Measurements from ENCODE around the gene CCDC141.

Gene CCDC141

DNA sequence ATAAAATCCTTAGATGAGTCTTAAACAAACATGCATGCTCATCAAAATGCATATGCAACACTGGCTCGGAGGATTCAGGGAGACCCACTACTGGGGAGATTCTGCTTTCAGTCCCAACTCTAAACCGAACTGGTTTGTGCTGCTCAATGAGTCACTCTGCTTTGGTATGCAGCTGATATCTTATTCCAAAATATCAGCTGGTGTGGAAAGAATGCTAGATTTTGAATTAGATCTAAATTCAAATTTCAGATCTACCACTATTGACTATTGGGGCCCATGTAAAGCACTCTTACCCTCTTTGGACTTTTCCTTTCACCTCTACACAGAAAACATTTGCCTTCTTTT is 203.5 kb downstream of the CCDC141 start:
- Histone ChIP-seq H3K27me3 (ENCODE audit: insufficient read depth, poor library complexity, severe bottlenecking) (no peaks in the 10 kb centered on the region), H3K27ac (replicated peaks) (no peak overlapping the region), H3K4me3 (replicated peaks; ENCODE audit: insufficient read depth, low read length) (no peak overlapping the region)
- TF ChIP-seq SPI1 (IDR thresholded peaks at IDR 0.05; ENCODE audit: borderline replicate concordance, low read depth) (no peak), GABPA (IDR thresholded peaks at IDR 0.05; ENCODE audit: low read depth) (no peak), POLR2AphosphoS5 (IDR thresholded peaks at IDR 0.05; ENCODE audit: low read depth) (no peak)
- TF ChIP-seq, protein P1, sequence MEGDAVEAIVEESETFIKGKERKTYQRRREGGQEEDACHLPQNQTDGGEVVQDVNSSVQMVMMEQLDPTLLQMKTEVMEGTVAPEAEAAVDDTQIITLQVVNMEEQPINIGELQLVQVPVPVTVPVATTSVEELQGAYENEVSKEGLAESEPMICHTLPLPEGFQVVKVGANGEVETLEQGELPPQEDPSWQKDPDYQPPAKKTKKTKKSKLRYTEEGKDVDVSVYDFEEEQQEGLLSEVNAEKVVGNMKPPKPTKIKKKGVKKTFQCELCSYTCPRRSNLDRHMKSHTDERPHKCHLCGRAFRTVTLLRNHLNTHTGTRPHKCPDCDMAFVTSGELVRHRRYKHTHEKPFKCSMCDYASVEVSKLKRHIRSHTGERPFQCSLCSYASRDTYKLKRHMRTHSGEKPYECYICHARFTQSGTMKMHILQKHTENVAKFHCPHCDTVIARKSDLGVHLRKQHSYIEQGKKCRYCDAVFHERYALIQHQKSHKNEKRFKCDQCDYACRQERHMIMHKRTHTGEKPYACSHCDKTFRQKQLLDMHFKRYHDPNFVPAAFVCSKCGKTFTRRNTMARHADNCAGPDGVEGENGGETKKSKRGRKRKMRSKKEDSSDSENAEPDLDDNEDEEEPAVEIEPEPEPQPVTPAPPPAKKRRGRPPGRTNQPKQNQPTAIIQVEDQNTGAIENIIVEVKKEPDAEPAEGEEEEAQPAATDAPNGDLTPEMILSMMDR (IDR thresholded peaks at IDR 0.05; ENCODE audit: insufficient read depth, low read length) = no peak
- TF ChIP-seq, protein P2, sequence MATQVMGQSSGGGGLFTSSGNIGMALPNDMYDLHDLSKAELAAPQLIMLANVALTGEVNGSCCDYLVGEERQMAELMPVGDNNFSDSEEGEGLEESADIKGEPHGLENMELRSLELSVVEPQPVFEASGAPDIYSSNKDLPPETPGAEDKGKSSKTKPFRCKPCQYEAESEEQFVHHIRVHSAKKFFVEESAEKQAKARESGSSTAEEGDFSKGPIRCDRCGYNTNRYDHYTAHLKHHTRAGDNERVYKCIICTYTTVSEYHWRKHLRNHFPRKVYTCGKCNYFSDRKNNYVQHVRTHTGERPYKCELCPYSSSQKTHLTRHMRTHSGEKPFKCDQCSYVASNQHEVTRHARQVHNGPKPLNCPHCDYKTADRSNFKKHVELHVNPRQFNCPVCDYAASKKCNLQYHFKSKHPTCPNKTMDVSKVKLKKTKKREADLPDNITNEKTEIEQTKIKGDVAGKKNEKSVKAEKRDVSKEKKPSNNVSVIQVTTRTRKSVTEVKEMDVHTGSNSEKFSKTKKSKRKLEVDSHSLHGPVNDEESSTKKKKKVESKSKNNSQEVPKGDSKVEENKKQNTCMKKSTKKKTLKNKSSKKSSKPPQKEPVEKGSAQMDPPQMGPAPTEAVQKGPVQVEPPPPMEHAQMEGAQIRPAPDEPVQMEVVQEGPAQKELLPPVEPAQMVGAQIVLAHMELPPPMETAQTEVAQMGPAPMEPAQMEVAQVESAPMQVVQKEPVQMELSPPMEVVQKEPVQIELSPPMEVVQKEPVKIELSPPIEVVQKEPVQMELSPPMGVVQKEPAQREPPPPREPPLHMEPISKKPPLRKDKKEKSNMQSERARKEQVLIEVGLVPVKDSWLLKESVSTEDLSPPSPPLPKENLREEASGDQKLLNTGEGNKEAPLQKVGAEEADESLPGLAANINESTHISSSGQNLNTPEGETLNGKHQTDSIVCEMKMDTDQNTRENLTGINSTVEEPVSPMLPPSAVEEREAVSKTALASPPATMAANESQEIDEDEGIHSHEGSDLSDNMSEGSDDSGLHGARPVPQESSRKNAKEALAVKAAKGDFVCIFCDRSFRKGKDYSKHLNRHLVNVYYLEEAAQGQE (IDR thresholded peaks at IDR 0.05; ENCODE audit: insufficient replicate concordance, low read depth) = no peak
- DNase-seq (ENCODE audit: low read depth in 1 of 2, low spot score in 1 of 2) = no peak

DNA sequence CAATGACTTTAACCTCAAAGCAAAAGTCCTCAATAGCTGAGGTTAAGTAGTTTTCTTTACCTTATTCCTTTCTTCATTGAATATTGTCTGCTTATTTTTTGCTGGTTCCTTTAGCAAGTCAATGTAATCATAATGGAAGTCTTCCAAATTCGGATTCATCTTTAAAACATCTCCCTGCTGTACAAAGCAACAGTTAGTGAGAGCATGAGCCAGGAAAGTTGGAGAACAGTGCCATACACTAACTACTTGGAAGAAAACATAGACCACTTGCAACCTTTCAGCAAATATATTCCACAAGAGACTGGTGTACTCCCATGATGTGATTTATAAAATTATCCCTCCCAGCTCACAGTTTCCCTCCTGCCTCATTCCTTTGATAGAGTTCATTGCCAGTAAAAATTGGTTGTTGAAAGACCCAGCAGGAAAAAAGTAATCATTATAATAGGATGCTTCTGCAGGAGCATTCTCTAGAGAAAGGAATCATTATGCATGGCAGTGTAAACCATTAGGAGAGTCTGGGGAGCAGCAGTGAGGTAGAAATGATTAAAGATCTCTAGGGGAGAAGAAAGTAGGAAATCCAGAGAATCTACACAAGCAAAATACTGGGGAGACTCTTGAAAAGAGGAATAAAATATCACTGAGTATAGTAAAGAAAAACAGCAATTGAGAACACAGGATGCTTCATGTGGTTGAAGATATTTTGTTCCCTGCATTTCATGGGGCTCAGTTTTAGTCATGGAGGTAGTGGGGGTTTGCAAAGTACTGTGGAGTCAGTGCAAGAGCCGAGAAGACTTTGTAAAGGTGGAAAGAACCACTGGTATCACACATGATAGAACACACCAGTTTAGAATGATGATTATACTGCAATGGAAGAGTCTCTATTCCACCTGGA is 204.1 kb downstream of the CCDC141 start:
- Histone ChIP-seq H3K27me3 (ENCODE audit: insufficient read depth, poor library complexity, severe bottlenecking) (no peaks in the 10 kb centered on the region), H3K27ac (replicated peaks) (no peak overlapping the region), H3K4me3 (replicated peaks; ENCODE audit: insufficient read depth, low read length) (no peak overlapping the region)
- TF ChIP-seq, protein P2 (IDR thresholded peaks at IDR 0.05; ENCODE audit: insufficient replicate concordance, low read depth) = no peak
- no peak for TF ChIP-seq POLR2AphosphoS5 (IDR thresholded peaks at IDR 0.05; ENCODE audit: low read depth)
- TF ChIP-seq, protein P1 (IDR thresholded peaks at IDR 0.05; ENCODE audit: insufficient read depth, low read length) = no peak
- TF ChIP-seq GABPA (IDR thresholded peaks at IDR 0.05; ENCODE audit: low read depth) = no peak
- TF ChIP-seq SPI1 (IDR thresholded peaks at IDR 0.05; ENCODE audit: borderline replicate concordance, low read depth) = no peak
- DNase-seq (ENCODE audit: low read depth in 1 of 2, low spot score in 1 of 2) = no peak

DNA sequence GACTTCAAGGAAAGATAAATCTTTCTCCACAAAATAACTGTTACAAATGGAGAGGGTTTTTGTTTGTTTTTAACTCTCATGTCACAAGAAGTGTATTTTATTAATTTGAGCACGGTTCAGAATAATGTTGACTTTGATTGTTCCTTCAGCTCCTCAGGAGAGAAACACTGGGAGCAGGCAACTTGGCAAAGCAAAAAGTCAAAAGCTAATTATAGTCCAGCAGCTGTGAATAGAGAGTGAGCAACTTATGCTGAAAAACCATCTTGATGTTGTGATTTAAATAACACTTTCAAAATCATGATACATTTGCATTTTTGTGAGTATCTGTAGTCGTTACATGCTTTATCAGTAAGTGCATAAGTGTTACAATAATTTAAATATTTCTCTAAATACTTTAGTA is 205.2 kb downstream of the CCDC141 start:
- TF ChIP-seq GABPA (IDR thresholded peaks at IDR 0.05; ENCODE audit: low read depth) (no peak), POLR2AphosphoS5 (IDR thresholded peaks at IDR 0.05; ENCODE audit: low read depth) (no peak), SPI1 (IDR thresholded peaks at IDR 0.05; ENCODE audit: borderline replicate concordance, low read depth) (no peak)
- TF ChIP-seq, protein P1 (IDR thresholded peaks at IDR 0.05; ENCODE audit: insufficient read depth, low read length) = no peak
- TF ChIP-seq, protein P2 (IDR thresholded peaks at IDR 0.05; ENCODE audit: insufficient replicate concordance, low read depth) = no peak

More for the DNA sequence above, 205.2 kb downstream of the CCDC141 start:
- H3K27me3 ChIP-seq (ENCODE audit: insufficient read depth, poor library complexity, severe bottlenecking) = no peaks in the 10 kb centered on the region
- DNase-seq (ENCODE audit: low read depth in 1 of 2, low spot score in 1 of 2) = no peak
- H3K4me3 ChIP-seq (replicated peaks; ENCODE audit: insufficient read depth, low read length) = no peak overlapping the region
- H3K27ac ChIP-seq (replicated peaks) = no peak overlapping the region
